ELF-1 (cell line): ENCODE results near the gene GSK3A.
A peak's percentile ranks its signal among the peaks of the same experiment; 100 is the strongest.

Experiments used
- DNase-seq: peaks from one replicate; pipeline ENCODE4 v3.0.0-alpha.2; 2016; ENCODE audit warnings: low read depth, low spot score

The GSK3A gene

GRCh38 chr19:42281146-42281826 is 38.9 kb upstream of the GSK3A start:
- DNase-seq, result peak; percentile 60

GRCh38 chr19:42280815-42281145 is 38.4 kb upstream of the GSK3A start:
- DNase-seq, result no peak

- DNase-seq, result peak; percentile 87
These were observed 37.8 kb upstream of the GSK3A start for GRCh38 chr19:42279902-42280814.

GRCh38 chr19:42279155-42279901 is 36.9 kb upstream of the GSK3A start:
- DNase-seq, result no peak

- no peak for DNase-seq
These were observed 36.2 kb upstream of the GSK3A start for GRCh38 chr19:42278452-42279154.

GRCh38 chr19:42277821-42278451 is 35.5 kb upstream of the GSK3A start:
- no peak for DNase-seq

- no peak for DNase-seq
These were observed 34.4 kb upstream of the GSK3A start for GRCh38 chr19:42276821-42277220.

- DNase-seq, result no peak
These were observed 33.9 kb upstream of the GSK3A start for GRCh38 chr19:42276284-42276683.

- DNase-seq, result no peak
These were observed 33.1 kb upstream of the GSK3A start for GRCh38 chr19:42275517-42275916.

GRCh38 chr19:42275103-42275502 is 32.7 kb upstream of the GSK3A start:
- no peak for DNase-seq

GRCh38 chr19:42274065-42274682 is 31.8 kb upstream of the GSK3A start:
- DNase-seq, result no peak

- DNase-seq, result no peak
These were observed 31.1 kb upstream of the GSK3A start for GRCh38 chr19:42273407-42274064.

- no peak for DNase-seq
These were observed 30.6 kb upstream of the GSK3A start for GRCh38 chr19:42272989-42273406.

GRCh38 chr19:42272535-42272897 is 30.1 kb upstream of the GSK3A start:
- DNase-seq, result no peak

- no peak for DNase-seq
These were observed 29.6 kb upstream of the GSK3A start for GRCh38 chr19:42271861-42272534.

- no peak for DNase-seq
These were observed 28.6 kb upstream of the GSK3A start for GRCh38 chr19:42271045-42271419.

GRCh38 chr19:42270346-42271044 is 28.1 kb upstream of the GSK3A start:
- no peak for DNase-seq

GRCh38 chr19:42269478-42270345 is 27.3 kb upstream of the GSK3A start:
- no peak for DNase-seq
